ELR (cell line): ENCODE data around the gene DCAF5.
"Not testable (repeated sequence)": the region's sequence is repeated elsewhere in the genome, so short reads cannot be mapped to it uniquely, and the experiment has no call there.

Experiments
- DNase-seq: peaks from one replicate; pipeline ENCODE4 v3.0.0-alpha.2; 2015; ENCODE audit warnings: low read depth

The DCAF5 gene

GRCh38 chr14:69073429-69073828 is 79.5 kb downstream of the DCAF5 start:
- no peak for DNase-seq

- DNase-seq = no peak
Observed at GRCh38 chr14:69072584-69072983, 80.3 kb downstream of the DCAF5 start.

- DNase-seq = peak; percentile 47
Observed at GRCh38 chr14:69068744-69069421, 84.0 kb downstream of the DCAF5 start.

- DNase-seq = no peak
Observed at GRCh38 chr14:69066396-69067171, 86.3 kb downstream of the DCAF5 start.

- not testable (repeated sequence) for DNase-seq
Observed at GRCh38 chr14:69065934-69066333, 87.0 kb downstream of the DCAF5 start.

GRCh38 chr14:69064596-69064995 is 88.3 kb downstream of the DCAF5 start:
- DNase-seq = no peak

GRCh38 chr14:69059658-69060623 is 93.0 kb downstream of the DCAF5 start:
- peak; percentile 99 for DNase-seq

GRCh38 chr14:69055999-69056788 is 96.7 kb downstream of the DCAF5 start:
- no peak for DNase-seq

GRCh38 chr14:69055125-69055524 is 97.8 kb downstream of the DCAF5 start:
- peak; percentile 100 for DNase-seq

GRCh38 chr14:69054030-69054429 is 98.9 kb downstream of the DCAF5 start:
- DNase-seq = no peak

- no peak for DNase-seq
Observed at GRCh38 chr14:69052181-69052601, 100.7 kb downstream of the DCAF5 start.

- DNase-seq = no peak
Observed at GRCh38 chr14:69050240-69051184, 102.4 kb downstream of the DCAF5 start.

GRCh38 chr14:69049675-69050074 is 103.2 kb downstream of the DCAF5 start:
- peak; percentile 38 for DNase-seq

- no peak for DNase-seq
Observed at GRCh38 chr14:69048456-69048855, 104.5 kb downstream of the DCAF5 start.

- no peak for DNase-seq
Observed at GRCh38 chr14:69047255-69047654, 105.7 kb downstream of the DCAF5 start.

GRCh38 chr14:69046476-69046860 is 106.5 kb downstream of the DCAF5 start:
- DNase-seq = no peak

GRCh38 chr14:69045857-69046475 is 107.0 kb downstream of the DCAF5 start:
- DNase-seq = no peak

GRCh38 chr14:69044965-69045555 is 107.9 kb downstream of the DCAF5 start:
- no peak for DNase-seq

GRCh38 chr14:69044296-69044695 is 108.6 kb downstream of the DCAF5 start:
- no peak for DNase-seq
